ENCODE results near the gene PLK3.

DNA sequence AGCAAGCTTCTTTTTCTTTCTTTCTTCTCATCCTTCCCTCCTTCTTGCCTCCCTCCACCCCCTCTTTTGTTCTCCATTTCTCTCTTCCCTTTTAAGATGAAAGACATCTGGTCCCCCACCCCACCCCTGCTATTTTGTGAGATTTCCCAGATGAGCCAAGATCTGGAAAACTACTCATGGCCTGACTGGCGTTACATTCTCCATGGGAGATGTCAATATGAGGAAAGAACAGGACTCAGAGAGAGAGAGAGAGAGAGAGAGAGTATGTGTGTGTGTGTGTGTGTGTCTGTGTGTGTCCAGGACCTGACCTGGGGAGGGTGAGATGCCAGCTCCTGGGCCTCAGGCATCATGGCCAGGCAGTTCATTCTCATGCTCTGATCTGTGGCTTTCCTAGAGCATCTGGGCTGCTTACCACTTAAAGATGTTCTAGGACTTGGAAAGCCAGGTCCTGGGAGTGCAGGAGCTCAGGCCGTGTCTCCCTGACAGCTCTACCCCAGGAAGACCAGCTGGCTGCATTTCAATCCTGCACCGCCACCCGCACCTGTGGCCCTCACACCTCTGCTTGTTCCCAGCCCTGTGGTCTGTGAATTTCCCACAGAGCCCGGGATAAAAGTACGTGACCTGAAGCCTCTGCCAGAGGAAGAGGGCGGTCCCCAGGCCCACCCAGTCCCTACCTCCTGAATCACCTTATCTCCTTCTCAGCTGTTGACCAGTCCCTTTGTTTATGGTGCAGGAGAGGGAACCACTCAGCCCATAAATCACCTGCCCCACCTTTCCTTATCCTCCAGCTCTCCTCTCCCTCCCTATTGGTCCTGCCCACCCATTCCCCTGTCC lies 9.0 kb upstream of the PLK3 start:
- TF ChIP-seq, protein P1, sequence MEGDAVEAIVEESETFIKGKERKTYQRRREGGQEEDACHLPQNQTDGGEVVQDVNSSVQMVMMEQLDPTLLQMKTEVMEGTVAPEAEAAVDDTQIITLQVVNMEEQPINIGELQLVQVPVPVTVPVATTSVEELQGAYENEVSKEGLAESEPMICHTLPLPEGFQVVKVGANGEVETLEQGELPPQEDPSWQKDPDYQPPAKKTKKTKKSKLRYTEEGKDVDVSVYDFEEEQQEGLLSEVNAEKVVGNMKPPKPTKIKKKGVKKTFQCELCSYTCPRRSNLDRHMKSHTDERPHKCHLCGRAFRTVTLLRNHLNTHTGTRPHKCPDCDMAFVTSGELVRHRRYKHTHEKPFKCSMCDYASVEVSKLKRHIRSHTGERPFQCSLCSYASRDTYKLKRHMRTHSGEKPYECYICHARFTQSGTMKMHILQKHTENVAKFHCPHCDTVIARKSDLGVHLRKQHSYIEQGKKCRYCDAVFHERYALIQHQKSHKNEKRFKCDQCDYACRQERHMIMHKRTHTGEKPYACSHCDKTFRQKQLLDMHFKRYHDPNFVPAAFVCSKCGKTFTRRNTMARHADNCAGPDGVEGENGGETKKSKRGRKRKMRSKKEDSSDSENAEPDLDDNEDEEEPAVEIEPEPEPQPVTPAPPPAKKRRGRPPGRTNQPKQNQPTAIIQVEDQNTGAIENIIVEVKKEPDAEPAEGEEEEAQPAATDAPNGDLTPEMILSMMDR (IDR thresholded peaks at IDR 0.05), result no peak
- TF ChIP-seq POLR2A (IDR thresholded peaks at IDR 0.05), result no peak

All from uterus (tissue), 2 donors.